Karpas-422 (cell line): ENCODE measurements around the gene AZI2. TPM values are rescaled to one million over a fixed set of nuclear protein-coding genes. Genes with fewer than 3 reads are reported as not detected.

Experiments
- DNase-seq: peaks from one replicate; pipeline ENCODE4 v3.0.0-alpha.2; 2015
- H2AFZ ChIP-seq: fragments of 200-600 bp; sonication (generic); 2 replicates; pipeline ENCODE4 v1.6.1; 2014; ENCODE audit warnings: antibody characterized with exemption, low read length, mixed read lengths
- H3K27ac ChIP-seq: fragments of 200-600 bp; sonication (generic); 2 replicates; pipeline ENCODE4 v1.5.1; 2014; ENCODE audit warnings: mild to moderate bottlenecking, low read length, moderate library complexity
- H3K27me3 ChIP-seq: fragments of 200-600 bp; sonication (generic); 2 replicates; pipeline ENCODE4 v1.6.1; 2014; ENCODE audit warnings: low read length, mixed read lengths
- H3K36me3 ChIP-seq: fragments of 200-600 bp; sonication (generic); 2 replicates; pipeline ENCODE4 v1.6.1; 2014; ENCODE audit warnings: low read length, mixed read lengths; ENCODE audit not compliant: insufficient read depth
- H3K4me1 ChIP-seq: fragments of 200-600 bp; sonication (generic); 2 replicates; pipeline ENCODE4 v1.6.1; 2014; ENCODE audit warnings: mild to moderate bottlenecking, low read length, mixed read lengths
- H3K4me2 ChIP-seq: fragments of 200-600 bp; sonication (generic); 2 replicates; pipeline ENCODE4 v1.6.1; 2014; ENCODE audit warnings: low read length, low read depth, mild to moderate bottlenecking; ENCODE audit not compliant: poor library complexity, severe bottlenecking
- H3K4me3 ChIP-seq: fragments of 200-600 bp; sonication (generic); 2 replicates; pipeline ENCODE4 v1.5.1; 2014; ENCODE audit warnings: mild to moderate bottlenecking, antibody characterized with exemption, low read length, mixed read lengths
- H3K79me2 ChIP-seq: fragments of 200-600 bp; sonication (generic); 2 replicates; pipeline ENCODE4 v1.6.1; 2014; ENCODE audit warnings: mild to moderate bottlenecking, low read length, mixed read lengths
- H3K9ac ChIP-seq: fragments of 200-600 bp; sonication (generic); 2 replicates; pipeline ENCODE4 v1.6.0; 2014; ENCODE audit warnings: low read length
- H3K9me2 ChIP-seq: fragments of 200-600 bp; sonication (generic), shearing (Covaris generic); replicated peaks from 2 replicates; pipeline ENCODE4 v1.6.0; 2014; ENCODE audit warnings: mild to moderate bottlenecking, low read length, moderate library complexity; ENCODE audit not compliant: insufficient read depth
- H3K9me3 ChIP-seq: fragments of 300-700, 200-600 bp; sonication (generic); 2 replicates; pipeline ENCODE4 v1.6.1; 2014; ENCODE audit warnings: low read length, mixed read lengths
- H4K20me1 ChIP-seq: fragments of 200-600 bp; sonication (generic); 2 replicates; pipeline ENCODE4 v1.6.1; 2014; ENCODE audit warnings: mild to moderate bottlenecking, antibody characterized with exemption, low read length, low read depth; ENCODE audit not compliant: insufficient read depth
- total RNA-seq: library from RNA; depleted of rRNA; stranded (reverse); fragments of >200 nt; shearing (Covaris generic); gene quantifications from 2 replicates; pipeline ENCODE4 v1.2.3, GENCODE V29; 2014; ENCODE audit warnings: low replicate concordance; rRNA removed

The AZI2 gene
- 11.0 and 38.1 TPM in 2 replicates for total RNA-seq

GRCh38 chr3:28348629-28349468 lies at the start of gene AZI2, which contains the start of gene ZCWPW2:
Gene AZI2, minus strand, starts transcription at chr3:28348824. Its CDS starts 8,207 bp downstream, at chr3:28340617.
Gene ZCWPW2, plus strand, starts transcription at chr3:28348721. Its CDS starts 64,348 bp downstream, at chr3:28413069.
- Histone ChIP-seq H3K4me2 (peak within 1 kb of the TSS; percentile 83), H3K27ac (peak within 1 kb of the TSS; percentile 68), H3K79me2 (peaks cover 51% of the 10 kb centered on the region), H3K9me2 (no peaks in the 10 kb centered on the region), H2AFZ (peak within 1 kb of the TSS; percentile 95), H4K20me1 (no peaks in the 10 kb centered on the region; the same call in 1 of the 2 replicates), H3K4me1 (peaks cover 49% of the 10 kb centered on the region), H3K27me3 (no peaks in the 10 kb centered on the region), H3K9me3 (no peaks in the 10 kb centered on the region), H3K9ac (peak within 1 kb of the TSS; percentile 98), H3K36me3 (no peaks in the 10 kb centered on the region), H3K4me3 (peak within 1 kb of the TSS; percentile 95)
- peak; percentile 98 for DNase-seq

GRCh38 chr3:28388978-28389377 lies 40.4 kb upstream of the AZI2 start:
- no peaks in the 10 kb centered on the region for H3K9me3 ChIP-seq

GRCh38 chr3:28386049-28386448 lies 37.4 kb upstream of the AZI2 start:
- no peaks in the 10 kb centered on the region for H4K20me1 ChIP-seq
- no peak overlapping the region for H3K27ac ChIP-seq
- H3K36me3 ChIP-seq: no peaks in the 10 kb centered on the region
- peak; percentile 40 for DNase-seq
- no peaks in the 10 kb centered on the region for H3K27me3 ChIP-seq
- H3K9ac ChIP-seq: no peak overlapping the region
- peaks cover 2% of the 10 kb centered on the region; the same call in 1 of the 2 replicates for H3K9me2 ChIP-seq
- no peak overlapping the region for H3K4me2 ChIP-seq
- no peaks in the 10 kb centered on the region for H3K9me3 ChIP-seq
- H3K79me2 ChIP-seq: no peaks in the 10 kb centered on the region
- no peak overlapping the region for H2AFZ ChIP-seq
- H3K4me1 ChIP-seq: no peaks in the 10 kb centered on the region
- H3K4me3 ChIP-seq: no peak overlapping the region

More at GRCh38 chr3:28388978-28389377, 40.4 kb upstream of the AZI2 start:
- no peak for DNase-seq
- H4K20me1 ChIP-seq: no peaks in the 10 kb centered on the region
- no peaks in the 10 kb centered on the region for H3K27me3 ChIP-seq
- H3K9me2 ChIP-seq: peaks cover 2% of the 10 kb centered on the region; the same call in 1 of the 2 replicates
- H3K27ac ChIP-seq: no peak overlapping the region
- H3K4me3 ChIP-seq: no peak overlapping the region
- H3K36me3 ChIP-seq: no peaks in the 10 kb centered on the region
- no peaks in the 10 kb centered on the region for H3K79me2 ChIP-seq
- H2AFZ ChIP-seq: no peak overlapping the region
- no peak overlapping the region for H3K9ac ChIP-seq
- H3K4me2 ChIP-seq: no peak overlapping the region
- H3K4me1 ChIP-seq: no peaks in the 10 kb centered on the region

- H4K20me1 ChIP-seq: no peaks in the 10 kb centered on the region
- no peaks in the 10 kb centered on the region for H3K4me1 ChIP-seq
- no peak overlapping the region for H2AFZ ChIP-seq
- no peak for DNase-seq
- H3K9me2 ChIP-seq: no peaks in the 10 kb centered on the region
- no peak overlapping the region for H3K27ac ChIP-seq
- no peaks in the 10 kb centered on the region for H3K79me2 ChIP-seq
- H3K4me3 ChIP-seq: no peak overlapping the region
- no peaks in the 10 kb centered on the region for H3K9me3 ChIP-seq
- no peaks in the 10 kb centered on the region for H3K36me3 ChIP-seq
- no peak overlapping the region for H3K4me2 ChIP-seq
- H3K9ac ChIP-seq: no peak overlapping the region
- H3K27me3 ChIP-seq: no peaks in the 10 kb centered on the region
Observed at GRCh38 chr3:28376424-28376823, 27.8 kb upstream of the AZI2 start.

- Histone ChIP-seq H3K9me3 (no peaks in the 10 kb centered on the region), H3K27ac (no peak overlapping the region), H2AFZ (peak overlapping the region; percentile 95), H4K20me1 (no peaks in the 10 kb centered on the region; the same call in 1 of the 2 replicates), H3K4me3 (peak overlapping the region; percentile 95), H3K9me2 (no peaks in the 10 kb centered on the region), H3K79me2 (peaks cover 45% of the 10 kb centered on the region), H3K27me3 (no peaks in the 10 kb centered on the region), H3K9ac (peak overlapping the region; percentile 98), H3K4me1 (peaks cover 45% of the 10 kb centered on the region), H3K4me2 (peak overlapping the region; percentile 83), H3K36me3 (no peaks in the 10 kb centered on the region)
- no peak for DNase-seq
Observed at GRCh38 chr3:28349469-28350000, 911 bp upstream of the AZI2 start.

- peak overlapping the region; percentile 95 for H3K4me3 ChIP-seq
Observed at GRCh38 chr3:28348265-28348628, 377 bp downstream of the AZI2 start.

GRCh38 chr3:28347374-28348264 lies 1.0 kb downstream of the AZI2 start:
- H3K27ac ChIP-seq: no peak overlapping the region
- H3K4me1 ChIP-seq: peaks cover 59% of the 10 kb centered on the region
- no peaks in the 10 kb centered on the region for H3K27me3 ChIP-seq
- H3K36me3 ChIP-seq: no peaks in the 10 kb centered on the region
- H2AFZ ChIP-seq: no peak overlapping the region
- peak overlapping the region; percentile 98 for H3K9ac ChIP-seq
- H3K9me2 ChIP-seq: no peaks in the 10 kb centered on the region
- H4K20me1 ChIP-seq: no peaks in the 10 kb centered on the region; the same call in 1 of the 2 replicates
- H3K4me3 ChIP-seq: peak overlapping the region; percentile 95
- peaks cover 63% of the 10 kb centered on the region for H3K79me2 ChIP-seq
- no peaks in the 10 kb centered on the region for H3K9me3 ChIP-seq
- peak overlapping the region; percentile 83 for H3K4me2 ChIP-seq
- peak; percentile 41 for DNase-seq

More at GRCh38 chr3:28348265-28348628, 377 bp downstream of the AZI2 start:
- Histone ChIP-seq H3K27me3 (no peaks in the 10 kb centered on the region), H3K9me2 (no peaks in the 10 kb centered on the region), H3K27ac (peak overlapping the region; percentile 68; the same call in 1 of the 2 replicates), H3K9me3 (no peaks in the 10 kb centered on the region), H4K20me1 (no peaks in the 10 kb centered on the region; the same call in 1 of the 2 replicates), H3K36me3 (no peaks in the 10 kb centered on the region), H3K4me1 (peaks cover 53% of the 10 kb centered on the region), H3K9ac (peak overlapping the region; percentile 98), H3K79me2 (peaks cover 57% of the 10 kb centered on the region), H3K4me2 (peak overlapping the region; percentile 83), H2AFZ (peak overlapping the region; percentile 95)
- no peak for DNase-seq
